Caco-2 (cell line): ENCODE measurements around the gene CALHM3. TPM values are rescaled to one million over a fixed set of nuclear protein-coding genes. Genes with fewer than 3 reads are reported as not detected.
A peak's percentile ranks its signal among the peaks of the same experiment; 100 is the strongest.
"Not testable (repeated sequence)": the region's sequence is repeated elsewhere in the genome, so short reads cannot be mapped to it uniquely, and the experiment has no call there.

Source experiments
- BruUV-seq: library from RNA; stranded (reverse); fragments of 400-500 nt; replicated peaks from 2 replicates; lab custom pipeline; 2021; lab: Mats Ljungman, UMichigan
- CTCF ChIA-PET: fragments of 300-600 bp; sonication (Branson Sonifier 250); formaldehyde crosslinking; loops from one replicate; lab custom pipeline; 2022; ENCODE audit warnings: antibody characterized with exemption; lab: Charles Lee
- POLR2A ChIA-PET: fragments of 300-600 bp; sonication (Branson Sonifier 250); formaldehyde crosslinking; loops from one replicate; lab custom pipeline; 2022; ENCODE audit warnings: antibody characterized with exemption; lab: Charles Lee
- DNase-seq, 2 experiments: peaks; one replicate each; pipeline versions ENCODE4 v3.0.0 to v3.0.0-alpha.2; 2020 to 2022
- H3K27me3 ChIP-seq: replicated peaks from 2 replicates; pipeline ENCODE4 v1.6.0; 2011; ENCODE audit warnings: low read length; ENCODE audit not compliant: control insufficient read depth, insufficient read depth
- H3K36me3 ChIP-seq: 2 replicates; pipeline ENCODE4 v1.5.1; 2011; ENCODE audit warnings: low read length; ENCODE audit not compliant: control insufficient read depth, insufficient read depth
- H3K4me1 ChIP-seq: fragments of 250-450 bp; sonication (Bioruptor Pico); 2 replicates; pipeline ENCODE4 v1.5.1; 2020; ENCODE audit warnings: mild to moderate bottlenecking
- H3K4me3 ChIP-seq: 2 replicates; pipeline ENCODE4 v1.5.1; 2011; ENCODE audit warnings: low read depth, mild to moderate bottlenecking, control low read depth, low read length
- H3K9me3 ChIP-seq: fragments of 250-450 bp; sonication (Bioruptor Pico); 2 replicates; pipeline ENCODE4 v1.5.1; 2020; ENCODE audit warnings: mild to moderate bottlenecking, moderate library complexity
- H3K27ac Mint-ChIP-seq: one replicate; pipeline ENCODE4 v1.8.0; 2022; ENCODE audit warnings: mixed read lengths; ENCODE audit not compliant: unreplicated experiment
- H3K27me3 Mint-ChIP-seq: one replicate; pipeline ENCODE4 v1.8.0; 2022; ENCODE audit warnings: mixed read lengths; ENCODE audit not compliant: insufficient read depth, unreplicated experiment
- H3K36me3 Mint-ChIP-seq: one replicate; pipeline ENCODE4 v1.8.0; 2022; ENCODE audit warnings: mild to moderate bottlenecking, mixed read lengths; ENCODE audit not compliant: insufficient read depth, unreplicated experiment
- H3K4me1 Mint-ChIP-seq: one replicate; pipeline ENCODE4 v1.8.0; 2022; ENCODE audit warnings: low read depth, mixed read lengths; ENCODE audit not compliant: unreplicated experiment
- H3K4me3 Mint-ChIP-seq: one replicate; pipeline ENCODE4 v1.8.0; 2022; ENCODE audit warnings: mild to moderate bottlenecking, moderate library complexity, mixed read lengths; ENCODE audit not compliant: unreplicated experiment
- H3K9me3 Mint-ChIP-seq: one replicate; pipeline ENCODE4 v1.8.0; 2022; ENCODE audit warnings: mixed read lengths; ENCODE audit not compliant: unreplicated experiment
- CTCF ChIP-seq, 2 experiments: fragments of 200-600 bp in 1 of 2; IDR thresholded peaks; 1 replicate in 1 of 2; 2 replicates in 1 of 2; pipeline versions ENCODE4 v1.5.1 to v1.8.0; 2011 to 2022; ENCODE audit warnings: antibody characterized with exemption in 1 of 2, control low read depth in 1 of 2, inconsistent platforms in 1 of 2, low read depth in 1 of 2, low read length in 1 of 2, mild to moderate bottlenecking in 1 of 2, moderate library complexity in 1 of 2; ENCODE audit not compliant: insufficient read depth in 1 of 2, severe bottlenecking in 1 of 2, unreplicated experiment in 1 of 2
- intact Hi-C: fragments of 100-400 bp; cut with micrococcal nuclease; formaldehyde crosslinking; loops from one replicate; pipeline ENCODE4 v1.10.0; 2022; ENCODE audit not compliant: unreplicated experiment
- total RNA-seq: library from RNA; stranded (reverse); gene quantifications from 2 replicates; pipeline ENCODE4 v1.2.3, GENCODE V29; 2022

The CALHM3 gene
- total RNA-seq, 1 experiment from 2014 or later = 0.18 TPM

- H3K4me1 ChIP-seq = peaks cover 9% of the 10 kb centered on the region
- no peaks in the 10 kb centered on the region for H3K27me3 Mint-ChIP-seq
- H3K4me3 ChIP-seq = no peak overlapping the region
- H3K9me3 ChIP-seq = no peaks in the 10 kb centered on the region
- no peaks in the 10 kb centered on the region for H3K27me3 ChIP-seq
- DNase-seq = no peak
- H3K4me3 Mint-ChIP-seq = no peak overlapping the region
- peaks cover 12% of the 10 kb centered on the region for H3K4me1 Mint-ChIP-seq
- intact Hi-C loops = loop anchor here (5.0 kb wide), 2 partner anchors 35 to 105 kb away; partner anchors contain the start of gene CALHM2
- POLR2A ChIA-PET = no interaction called here
- no peak overlapping the region for H3K27ac Mint-ChIP-seq
- no peaks in the 10 kb centered on the region for H3K36me3 ChIP-seq
- no TSS peak for BruUV-seq
- H3K36me3 Mint-ChIP-seq = no peaks in the 10 kb centered on the region
- H3K9me3 Mint-ChIP-seq = no peaks in the 10 kb centered on the region
- no peak for TF ChIP-seq CTCF (IDR thresholded peaks at IDR 0.05; ENCODE audit: insufficient read depth in 1 of 2, low read depth in 1 of 2, low read length in 1 of 2, severe bottlenecking in 1 of 2, unreplicated experiment in 1 of 2)
- CTCF ChIA-PET = no interaction called here
These were observed 8.3 kb upstream of the CALHM3 start for GRCh38 chr10:103487410-103487708.

GRCh38 chr10:103486635-103487409, 7.8 kb upstream of the CALHM3 start:
- H3K36me3 ChIP-seq, H3K4me3 ChIP-seq, H3K4me1 Mint-ChIP-seq, H3K27ac Mint-ChIP-seq, H3K9me3 ChIP-seq, DNase-seq, BruUV-seq, H3K4me3 Mint-ChIP-seq, H3K27me3 Mint-ChIP-seq, H3K27me3 ChIP-seq, POLR2A ChIA-PET, H3K4me1 ChIP-seq, H3K9me3 Mint-ChIP-seq, H3K36me3 Mint-ChIP-seq: not testable (repeated sequence)
- CTCF ChIA-PET = interaction anchor here (1.8 kb wide), 1 partner anchor 70 kb away, joined by 7 read pairs; no protein-coding TSS in a partner anchor
- intact Hi-C loops = loop anchor here (5.0 kb wide), 2 partner anchors 35 to 105 kb away; partner anchors contain the start of gene CALHM2

GRCh38 chr10:103481974-103482531, 3.0 kb upstream of the CALHM3 start:
- H3K4me1 ChIP-seq = no peaks in the 10 kb centered on the region
- no peak overlapping the region for H3K4me3 Mint-ChIP-seq
- peak; percentile 62 to 72 for TF ChIP-seq CTCF (IDR thresholded peaks at IDR 0.05; ENCODE audit: insufficient read depth in 1 of 2, low read depth in 1 of 2, low read length in 1 of 2, severe bottlenecking in 1 of 2, unreplicated experiment in 1 of 2)
- H3K4me3 ChIP-seq = no peak overlapping the region
- H3K27ac Mint-ChIP-seq = no peak overlapping the region
- no peaks in the 10 kb centered on the region for H3K27me3 ChIP-seq
- DNase-seq = peak in 1 of 2 experiments; percentile 57
- no peaks in the 10 kb centered on the region for H3K36me3 Mint-ChIP-seq
- POLR2A ChIA-PET = no interaction called here
- no peaks in the 10 kb centered on the region for H3K27me3 Mint-ChIP-seq
- no peaks in the 10 kb centered on the region for H3K4me1 Mint-ChIP-seq
- no peaks in the 10 kb centered on the region for H3K9me3 Mint-ChIP-seq
- no peaks in the 10 kb centered on the region for H3K36me3 ChIP-seq
- CTCF ChIA-PET = no interaction called here
- no peaks in the 10 kb centered on the region for H3K9me3 ChIP-seq
- BruUV-seq = no TSS peak
- intact Hi-C loops = no loop called here
